BJ (cell line): Measurements from ENCODE around the gene NKAIN1. TPM values are rescaled to one million over a fixed set of nuclear protein-coding genes. Genes with fewer than 3 reads are reported as not detected.
"Not testable (repeated sequence)": the region's sequence is repeated elsewhere in the genome, so short reads cannot be mapped to it uniquely, and the experiment has no call there.

ENCODE experiments used
- CTCF ChIA-PET: fragments of 350-600 bp; formaldehyde crosslinking; extraction: SDS; loops from one replicate; lab custom pipeline; 2021; ENCODE audit warnings: antibody characterized with exemption, inconsistent platforms; lab: Yijun Ruan, JAX
- POLR2A ChIA-PET: fragments of 300-600 bp; sonication (Branson Sonifier 250); formaldehyde crosslinking; extraction: SDS; loops from one replicate; lab custom pipeline; 2021; ENCODE audit warnings: antibody characterized with exemption; lab: Charles Lee
- DNase-seq: peaks from one replicate; pipeline ENCODE4 v3.0.0-alpha.2; 2011; ENCODE audit warnings: low read depth
- H3K27me3 ChIP-seq: 2 replicates; pipeline ENCODE4 v1.6.0; 2011; ENCODE audit warnings: low read length; ENCODE audit not compliant: control insufficient read depth, insufficient read depth
- H3K36me3 ChIP-seq: 2 replicates; pipeline ENCODE4 v1.5.1; 2011; ENCODE audit warnings: low read length; ENCODE audit not compliant: control insufficient read depth, insufficient read depth
- H3K4me3 ChIP-seq: 2 replicates; pipeline ENCODE4 v1.5.1; 2011; ENCODE audit warnings: low read depth, mild to moderate bottlenecking, control low read depth, low read length
- CTCF ChIP-seq: IDR thresholded peaks from 2 replicates; pipeline ENCODE4 v1.5.1; 2011; ENCODE audit warnings: low read depth, mild to moderate bottlenecking, control low read depth, inconsistent platforms, low read length, moderate library complexity; ENCODE audit not compliant: insufficient read depth
- polyA plus RNA-seq: library from polyadenylated mRNA; depleted of rRNA; stranded (reverse); fragments of >200 nt; gene quantifications from 2 replicates; pipeline ENCODE4 v1.2.3, GENCODE V29; 2011

Gene NKAIN1
- polyA plus RNA-seq, 1 experiment, result 0.17 TPM

GRCh38 chr1:31199236-31199790 lies 40.4 kb downstream of the NKAIN1 start:
- H3K4me3 ChIP-seq, result no peak overlapping the region
- CTCF ChIA-PET, result interaction anchor here (2.1 kb wide), 1 partner anchor 15 kb away, joined by 11 read pairs; no protein-coding TSS in a partner anchor
- no peak for DNase-seq
- TF ChIP-seq CTCF, result no peak
- POLR2A ChIA-PET, result no interaction called here
- peaks cover 5% of the 10 kb centered on the region for H3K27me3 ChIP-seq
- no peaks in the 10 kb centered on the region for H3K36me3 ChIP-seq

GRCh38 chr1:31198600-31198999 lies 41.1 kb downstream of the NKAIN1 start:
- no peak for DNase-seq
- no peak for TF ChIP-seq CTCF
- Histone ChIP-seq H3K4me3 (no peak overlapping the region), H3K27me3 (peaks cover 5% of the 10 kb centered on the region), H3K36me3 (no peaks in the 10 kb centered on the region)
- ChIA-PET CTCF (interaction anchor here (0.7 to 1.0 kb wide), 2 partner anchors 14 to 17 kb away, joined by 4 to 7 read pairs; no protein-coding TSS in a partner anchor), POLR2A (no interaction called here)

GRCh38 chr1:31198150-31198549 lies 41.5 kb downstream of the NKAIN1 start:
- H3K4me3 ChIP-seq, result no peak overlapping the region
- TF ChIP-seq CTCF, result no peak
- CTCF ChIA-PET, result interaction anchor here (0.7 to 1.0 kb wide), 2 partner anchors 14 to 17 kb away, joined by 4 to 7 read pairs; no protein-coding TSS in a partner anchor
- H3K27me3 ChIP-seq, result peaks cover 5% of the 10 kb centered on the region
- POLR2A ChIA-PET, result interaction anchor here (0.6 kb wide), 1 partner anchor 24 kb away, joined by 3 read pairs; no protein-coding TSS in a partner anchor
- no peak for DNase-seq
- no peaks in the 10 kb centered on the region for H3K36me3 ChIP-seq

GRCh38 chr1:31196685-31197084 lies 43.0 kb downstream of the NKAIN1 start:
- TF ChIP-seq CTCF, result no peak
- Histone ChIP-seq H3K36me3 (no peaks in the 10 kb centered on the region), H3K27me3 (peaks cover 5% of the 10 kb centered on the region), H3K4me3 (no peak overlapping the region)
- ChIA-PET POLR2A (no interaction called here), CTCF (no interaction called here)
- no peak for DNase-seq

- H3K36me3 ChIP-seq, POLR2A ChIA-PET, H3K27me3 ChIP-seq, DNase-seq, H3K4me3 ChIP-seq: not testable (repeated sequence)
- CTCF ChIA-PET, result interaction anchor here (0.7 to 3.1 kb wide), 4 partner anchors 11 to 132 kb away, joined by 3 to 24 read pairs (median 4); no protein-coding TSS in a partner anchor
Observed at GRCh38 chr1:31195267-31195666, 44.4 kb downstream of the NKAIN1 start.
